ENCODE data around the gene ULK3. TPM values are rescaled to one million over a fixed set of nuclear protein-coding genes. Genes with fewer than 3 reads are reported as not detected.
A peak's percentile ranks its signal among the peaks of the same experiment; 100 is the strongest.

ULK3 gene
- total RNA-seq, 1 donor from 2014 or later, result 43.9 TPM

DNA sequence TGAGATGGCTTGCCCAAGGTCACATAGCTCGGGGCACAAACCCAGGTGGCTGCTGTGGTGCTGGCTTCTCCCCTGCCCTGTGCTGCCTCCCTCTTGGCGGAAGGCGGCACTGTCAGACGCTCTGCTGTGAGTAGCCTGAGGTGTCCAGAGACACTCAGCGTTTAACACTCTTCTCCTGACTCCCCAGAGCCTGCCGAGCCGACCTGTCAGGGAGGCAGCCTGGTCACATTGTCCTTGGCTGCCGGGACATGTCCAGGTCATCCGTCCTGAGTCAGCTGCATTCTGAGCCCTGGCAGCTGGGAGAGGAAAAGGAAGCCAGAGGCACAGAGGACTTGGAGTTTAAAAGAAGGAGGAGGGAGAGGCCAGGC, 25.6 kb downstream of the ULK3 start:
- Histone ChIP-seq H3K36me3 (no peaks in the 10 kb centered on the region), H3K9me3 (no peaks in the 10 kb centered on the region), H3K27ac (no peak overlapping the region), H3K27me3 (no peaks in the 10 kb centered on the region), H3K4me1 (no peaks in the 10 kb centered on the region), H3K4me3 (no peak overlapping the region)
- intact Hi-C loops (cut with DNase I), result no loop called here
- ATAC-seq (no peak), DNase-seq (no peak)
- TF ChIP-seq, protein P1, sequence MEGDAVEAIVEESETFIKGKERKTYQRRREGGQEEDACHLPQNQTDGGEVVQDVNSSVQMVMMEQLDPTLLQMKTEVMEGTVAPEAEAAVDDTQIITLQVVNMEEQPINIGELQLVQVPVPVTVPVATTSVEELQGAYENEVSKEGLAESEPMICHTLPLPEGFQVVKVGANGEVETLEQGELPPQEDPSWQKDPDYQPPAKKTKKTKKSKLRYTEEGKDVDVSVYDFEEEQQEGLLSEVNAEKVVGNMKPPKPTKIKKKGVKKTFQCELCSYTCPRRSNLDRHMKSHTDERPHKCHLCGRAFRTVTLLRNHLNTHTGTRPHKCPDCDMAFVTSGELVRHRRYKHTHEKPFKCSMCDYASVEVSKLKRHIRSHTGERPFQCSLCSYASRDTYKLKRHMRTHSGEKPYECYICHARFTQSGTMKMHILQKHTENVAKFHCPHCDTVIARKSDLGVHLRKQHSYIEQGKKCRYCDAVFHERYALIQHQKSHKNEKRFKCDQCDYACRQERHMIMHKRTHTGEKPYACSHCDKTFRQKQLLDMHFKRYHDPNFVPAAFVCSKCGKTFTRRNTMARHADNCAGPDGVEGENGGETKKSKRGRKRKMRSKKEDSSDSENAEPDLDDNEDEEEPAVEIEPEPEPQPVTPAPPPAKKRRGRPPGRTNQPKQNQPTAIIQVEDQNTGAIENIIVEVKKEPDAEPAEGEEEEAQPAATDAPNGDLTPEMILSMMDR (IDR thresholded peaks at IDR 0.05), result no peak

DNA sequence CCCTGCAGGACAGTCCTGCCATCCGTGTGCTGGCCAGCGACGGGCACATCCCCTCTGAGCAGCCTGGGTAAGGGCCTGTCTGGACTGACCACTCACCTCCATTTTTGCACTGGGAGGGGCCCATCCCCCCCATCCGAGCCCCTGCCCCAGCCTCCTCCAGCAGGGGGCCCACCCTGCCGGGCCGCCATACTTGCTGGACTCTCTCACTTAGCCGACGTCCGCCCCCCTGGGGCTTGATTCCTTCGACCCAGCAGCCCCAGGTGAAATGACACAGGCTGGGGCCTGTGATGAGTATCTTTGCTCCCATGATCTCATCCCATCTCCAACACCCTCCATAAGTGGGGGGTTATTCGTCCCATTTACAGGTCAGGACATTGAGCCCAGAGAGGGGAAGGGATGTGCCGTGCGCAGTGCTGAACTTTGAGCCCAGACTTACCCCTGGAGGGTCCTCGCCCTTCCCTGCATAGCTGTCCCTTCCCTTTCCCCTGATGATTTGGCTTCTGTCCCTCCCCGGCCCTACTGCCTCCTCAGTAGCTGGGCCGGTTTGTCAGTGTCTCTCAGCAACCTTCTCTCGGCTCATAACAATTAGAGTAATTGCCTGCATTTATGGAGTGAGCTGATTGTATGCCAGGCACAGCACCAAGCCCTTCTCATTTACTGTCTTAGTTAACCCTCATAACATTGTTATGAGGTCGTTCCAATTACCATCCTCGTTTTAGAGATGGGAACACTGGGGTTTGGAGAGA, 26.2 kb downstream of the ULK3 start:
- Histone ChIP-seq H3K9me3 (no peaks in the 10 kb centered on the region), H3K27me3 (no peaks in the 10 kb centered on the region), H3K4me1 (no peaks in the 10 kb centered on the region), H3K27ac (no peak overlapping the region), H3K36me3 (no peaks in the 10 kb centered on the region), H3K4me3 (no peak overlapping the region)
- ATAC-seq (no peak), DNase-seq (no peak)
- intact Hi-C loops (cut with DNase I), result no loop called here
- TF ChIP-seq, protein P1 (IDR thresholded peaks at IDR 0.05), result no peak

DNA sequence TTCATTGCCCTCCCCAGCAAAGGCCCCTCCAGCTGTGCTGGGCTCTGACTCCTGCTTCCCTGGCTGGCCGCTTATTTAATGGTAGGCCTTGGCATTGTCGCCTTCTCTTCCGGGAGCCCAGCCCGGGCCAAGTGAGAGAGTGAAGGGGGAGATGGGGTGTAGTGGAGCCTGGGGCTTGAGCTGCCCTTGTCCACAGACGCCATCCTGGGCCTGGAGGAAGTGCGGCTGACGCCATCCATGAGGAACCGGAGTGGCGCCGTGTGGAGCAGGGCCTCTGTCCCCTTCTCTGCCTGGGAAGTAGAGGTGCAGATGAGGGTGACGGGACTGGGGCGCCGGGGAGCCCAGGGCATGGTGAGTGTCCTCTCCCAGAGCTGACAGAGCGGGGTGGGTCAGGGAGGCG, 27.0 kb downstream of the ULK3 start:
- H3K4me1 ChIP-seq, result no peaks in the 10 kb centered on the region
- TF ChIP-seq, protein P1 (IDR thresholded peaks at IDR 0.05), result no peak
- no peaks in the 10 kb centered on the region for H3K36me3 ChIP-seq
- intact Hi-C loops (cut with DNase I), result no loop called here
- H3K27ac ChIP-seq, result no peak overlapping the region
- DNase-seq (no peak), ATAC-seq (no peak)
- H3K9me3 ChIP-seq, result no peaks in the 10 kb centered on the region
- H3K27me3 ChIP-seq, result no peaks in the 10 kb centered on the region
- H3K4me3 ChIP-seq, result no peak overlapping the region

DNA sequence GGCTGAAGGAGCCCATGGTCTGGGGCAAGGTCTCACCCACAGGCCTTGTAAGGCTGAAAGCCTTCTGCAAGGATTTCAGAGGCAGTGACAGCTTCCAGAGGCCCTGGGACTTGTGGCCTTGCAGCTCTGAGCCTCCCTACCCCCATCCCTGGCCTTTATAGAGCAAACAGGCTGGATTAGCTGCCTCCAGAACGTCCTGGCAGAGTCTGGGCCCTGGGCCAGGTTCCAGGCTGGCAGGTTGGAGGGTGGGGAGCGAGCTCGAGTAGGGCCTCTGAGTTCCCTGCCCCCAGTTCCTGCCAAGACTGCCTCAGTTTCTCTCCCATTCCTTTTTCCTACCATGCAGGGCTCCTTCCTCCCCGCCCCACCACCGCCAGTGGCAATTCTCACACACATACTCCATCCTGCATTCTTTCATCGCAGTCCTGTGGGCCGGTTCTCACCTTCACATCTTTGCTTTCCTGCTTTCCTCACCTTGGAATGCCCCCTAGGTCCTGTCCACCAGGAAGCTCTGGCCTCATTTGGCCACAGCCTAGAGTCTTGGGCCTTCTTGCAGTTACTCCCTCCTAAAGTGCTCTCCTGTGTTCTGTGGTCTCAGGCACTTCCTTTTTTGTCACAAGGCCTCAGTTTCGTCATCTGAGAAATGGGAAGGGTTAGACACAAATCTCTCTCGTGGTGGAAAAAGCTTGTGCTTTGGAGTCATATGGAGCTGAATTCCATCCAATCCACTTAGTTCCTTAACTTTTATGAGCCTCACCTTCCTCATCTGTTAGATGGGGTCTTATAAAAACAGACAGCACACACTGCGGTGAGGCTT, 27.6 kb downstream of the ULK3 start:
- intact Hi-C loops (cut with DNase I), result no loop called here
- H3K36me3 ChIP-seq, result no peaks in the 10 kb centered on the region
- peak; percentile 3 for ATAC-seq
- no peaks in the 10 kb centered on the region for H3K27me3 ChIP-seq
- TF ChIP-seq, protein P1 (IDR thresholded peaks at IDR 0.05), result no peak
- no peak overlapping the region for H3K4me3 ChIP-seq
- DNase-seq, result no peak
- H3K9me3 ChIP-seq, result no peaks in the 10 kb centered on the region
- H3K27ac ChIP-seq, result no peak overlapping the region
- no peaks in the 10 kb centered on the region for H3K4me1 ChIP-seq

DNA sequence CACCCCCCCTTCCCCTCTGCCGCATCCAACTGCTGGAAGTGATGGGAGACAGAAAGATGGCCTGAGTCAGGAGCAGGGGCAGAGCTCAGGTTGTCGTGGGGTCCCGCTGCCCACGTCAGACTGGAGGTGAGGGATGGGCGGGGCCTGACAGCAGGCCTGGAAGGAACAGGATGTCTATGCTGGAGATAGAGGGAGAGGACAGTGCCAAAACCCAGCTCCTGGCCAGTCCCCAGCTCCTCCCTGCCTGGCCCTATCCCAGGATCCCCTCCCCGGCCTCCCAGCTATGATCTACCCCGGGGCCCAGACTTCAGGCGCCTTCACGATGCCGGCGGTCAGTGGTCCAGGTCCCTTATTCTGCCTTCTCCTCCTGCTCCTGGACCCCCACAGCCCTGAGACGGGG, 30.4 kb downstream of the ULK3 start, which contains the start of gene LMAN1L:
LMAN1L (plus strand) TSS at position 303 of the 400 bp plus-strand sequence; CDS start at position 323, 20 bp downstream.
- Histone ChIP-seq H3K27ac (no peak within 1 kb of the TSS), H3K9me3 (no peaks in the 10 kb centered on the region), H3K27me3 (no peaks in the 10 kb centered on the region), H3K36me3 (no peaks in the 10 kb centered on the region), H3K4me1 (no peaks in the 10 kb centered on the region), H3K4me3 (no peak within 1 kb of the TSS)
- DNase-seq (no peak), ATAC-seq (no peak)
- intact Hi-C loops (cut with DNase I), result no loop called here
- TF ChIP-seq, protein P1 (IDR thresholded peaks at IDR 0.05), result no peak
